ENCODE data around the gene TAF11L10.

DNA sequence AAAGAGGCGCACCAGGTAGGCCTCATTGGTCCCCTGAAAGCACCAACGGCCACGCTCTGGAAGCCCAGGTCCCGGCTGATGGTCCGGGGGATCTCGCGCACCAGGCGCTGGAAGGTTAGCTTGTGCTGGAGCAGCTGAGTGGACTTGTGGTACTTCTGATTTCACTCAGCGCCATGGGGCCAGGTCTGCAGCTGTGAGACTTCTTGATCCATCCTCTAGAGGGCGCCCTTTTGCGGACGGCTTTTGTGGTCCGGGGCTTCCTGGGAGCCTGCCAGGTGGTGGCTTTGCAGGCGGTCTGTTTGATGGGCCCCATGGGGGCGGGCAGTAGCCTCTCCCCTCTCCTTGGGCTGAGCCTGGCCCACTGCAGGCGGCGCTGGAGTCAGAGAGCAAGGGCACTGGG is 23.0 kb upstream of the TAF11L10 start:
- TF ChIP-seq POLR2AphosphoS5 (IDR thresholded peaks at IDR 0.05; ENCODE audit: low read depth, low read length) (no peak), SIN3A (IDR thresholded peaks at IDR 0.05; ENCODE audit: borderline replicate concordance, insufficient read depth, low read length) (no peak), TAF1 (IDR thresholded peaks at IDR 0.05; ENCODE audit: borderline replicate concordance, insufficient read depth, low read length) (no peak)
- TF ChIP-seq, protein P1, sequence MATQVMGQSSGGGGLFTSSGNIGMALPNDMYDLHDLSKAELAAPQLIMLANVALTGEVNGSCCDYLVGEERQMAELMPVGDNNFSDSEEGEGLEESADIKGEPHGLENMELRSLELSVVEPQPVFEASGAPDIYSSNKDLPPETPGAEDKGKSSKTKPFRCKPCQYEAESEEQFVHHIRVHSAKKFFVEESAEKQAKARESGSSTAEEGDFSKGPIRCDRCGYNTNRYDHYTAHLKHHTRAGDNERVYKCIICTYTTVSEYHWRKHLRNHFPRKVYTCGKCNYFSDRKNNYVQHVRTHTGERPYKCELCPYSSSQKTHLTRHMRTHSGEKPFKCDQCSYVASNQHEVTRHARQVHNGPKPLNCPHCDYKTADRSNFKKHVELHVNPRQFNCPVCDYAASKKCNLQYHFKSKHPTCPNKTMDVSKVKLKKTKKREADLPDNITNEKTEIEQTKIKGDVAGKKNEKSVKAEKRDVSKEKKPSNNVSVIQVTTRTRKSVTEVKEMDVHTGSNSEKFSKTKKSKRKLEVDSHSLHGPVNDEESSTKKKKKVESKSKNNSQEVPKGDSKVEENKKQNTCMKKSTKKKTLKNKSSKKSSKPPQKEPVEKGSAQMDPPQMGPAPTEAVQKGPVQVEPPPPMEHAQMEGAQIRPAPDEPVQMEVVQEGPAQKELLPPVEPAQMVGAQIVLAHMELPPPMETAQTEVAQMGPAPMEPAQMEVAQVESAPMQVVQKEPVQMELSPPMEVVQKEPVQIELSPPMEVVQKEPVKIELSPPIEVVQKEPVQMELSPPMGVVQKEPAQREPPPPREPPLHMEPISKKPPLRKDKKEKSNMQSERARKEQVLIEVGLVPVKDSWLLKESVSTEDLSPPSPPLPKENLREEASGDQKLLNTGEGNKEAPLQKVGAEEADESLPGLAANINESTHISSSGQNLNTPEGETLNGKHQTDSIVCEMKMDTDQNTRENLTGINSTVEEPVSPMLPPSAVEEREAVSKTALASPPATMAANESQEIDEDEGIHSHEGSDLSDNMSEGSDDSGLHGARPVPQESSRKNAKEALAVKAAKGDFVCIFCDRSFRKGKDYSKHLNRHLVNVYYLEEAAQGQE (IDR thresholded peaks at IDR 0.05; ENCODE audit: insufficient read depth in 1 of 2, low read depth in 2 of 2, low read length in 2 of 2): no peak
